Measurements from ENCODE around the gene MAP4K2.

MAP4K2 gene

GRCh38 chr11:64762277-64762673 lies 40.7 kb downstream of the MAP4K2 start:
- Histone ChIP-seq H3K9ac (ENCODE audit: low read depth, low read length) (no peak overlapping the region), H3K4me1 (ENCODE audit: control insufficient read depth, insufficient read depth, low read length) (peaks cover 25% of the 10 kb centered on the region)

GRCh38 chr11:64760759-64761420 lies 42.1 kb downstream of the MAP4K2 start:
- Histone ChIP-seq H3K27me3 (ENCODE audit: control insufficient read depth, insufficient read depth, low read length) (no peaks in the 10 kb centered on the region), H3K9ac (ENCODE audit: low read depth, low read length) (no peak overlapping the region), H3K4me2 (ENCODE audit: low read length) (no peak overlapping the region), H3K4me1 (ENCODE audit: control insufficient read depth, insufficient read depth, low read length) (peaks cover 25% of the 10 kb centered on the region), H3K9me3 (replicated peaks; ENCODE audit: low read length) (no peaks in the 10 kb centered on the region), H3K36me3 (ENCODE audit: insufficient read depth, low read length) (peaks cover 39% of the 10 kb centered on the region), H3K4me3 (ENCODE audit: low read length) (no peak overlapping the region)

More at GRCh38 chr11:64762277-64762673, 40.7 kb downstream of the MAP4K2 start:
- H3K36me3 ChIP-seq (ENCODE audit: insufficient read depth, low read length), result peaks cover 47% of the 10 kb centered on the region
- H3K4me3 ChIP-seq (ENCODE audit: low read length), result no peak overlapping the region
- no peaks in the 10 kb centered on the region for H3K9me3 ChIP-seq (replicated peaks; ENCODE audit: low read length)
- no peak overlapping the region for H3K4me2 ChIP-seq (ENCODE audit: low read length)
- H3K27me3 ChIP-seq (ENCODE audit: control insufficient read depth, insufficient read depth, low read length), result no peaks in the 10 kb centered on the region

- no peaks in the 10 kb centered on the region for H3K9me3 ChIP-seq (replicated peaks; ENCODE audit: low read length)
- H3K9ac ChIP-seq (ENCODE audit: low read depth, low read length), result no peak within 1 kb of the TSS
- peaks cover 25% of the 10 kb centered on the region for H3K4me1 ChIP-seq (ENCODE audit: control insufficient read depth, insufficient read depth, low read length)
- no peaks in the 10 kb centered on the region for H3K27me3 ChIP-seq (ENCODE audit: control insufficient read depth, insufficient read depth, low read length)
- peaks cover 34% of the 10 kb centered on the region for H3K36me3 ChIP-seq (ENCODE audit: insufficient read depth, low read length)
- H3K4me3 ChIP-seq (ENCODE audit: low read length), result no peak within 1 kb of the TSS
- H3K4me2 ChIP-seq (ENCODE audit: low read length), result no peak within 1 kb of the TSS
These were observed 43.0 kb downstream of the MAP4K2 start, which contains the start of gene PYGM for GRCh38 chr11:64759722-64760719. Gene PYGM, minus strand, starts transcription at chr11:64759974. Its CDS starts 76 bp downstream, at chr11:64759898.

GRCh38 chr11:64759131-64759721 lies 43.8 kb downstream of the MAP4K2 start:
- H3K36me3 ChIP-seq (ENCODE audit: insufficient read depth, low read length), result peaks cover 26% of the 10 kb centered on the region
- H3K4me2 ChIP-seq (ENCODE audit: low read length), result no peak overlapping the region
- H3K4me1 ChIP-seq (ENCODE audit: control insufficient read depth, insufficient read depth, low read length), result peaks cover 20% of the 10 kb centered on the region
- no peaks in the 10 kb centered on the region for H3K9me3 ChIP-seq (replicated peaks; ENCODE audit: low read length)
- no peaks in the 10 kb centered on the region for H3K27me3 ChIP-seq (ENCODE audit: control insufficient read depth, insufficient read depth, low read length)
- no peak overlapping the region for H3K4me3 ChIP-seq (ENCODE audit: low read length)
- no peak overlapping the region for H3K9ac ChIP-seq (ENCODE audit: low read depth, low read length)

- Histone ChIP-seq H3K4me1 (ENCODE audit: control insufficient read depth, insufficient read depth, low read length) (peaks cover 12% of the 10 kb centered on the region), H3K4me3 (ENCODE audit: low read length) (no peak overlapping the region), H3K9me3 (replicated peaks; ENCODE audit: low read length) (no peaks in the 10 kb centered on the region), H3K27me3 (ENCODE audit: control insufficient read depth, insufficient read depth, low read length) (no peaks in the 10 kb centered on the region), H3K4me2 (ENCODE audit: low read length) (no peak overlapping the region), H3K9ac (ENCODE audit: low read depth, low read length) (no peak overlapping the region), H3K36me3 (ENCODE audit: insufficient read depth, low read length) (peaks cover 19% of the 10 kb centered on the region)
These were observed 44.5 kb downstream of the MAP4K2 start for GRCh38 chr11:64758330-64759079.

- Histone ChIP-seq H3K9me3 (replicated peaks; ENCODE audit: low read length) (no peaks in the 10 kb centered on the region), H3K4me2 (ENCODE audit: low read length) (no peak overlapping the region), H3K4me3 (ENCODE audit: low read length) (no peak overlapping the region), H3K4me1 (ENCODE audit: control insufficient read depth, insufficient read depth, low read length) (peaks cover 5% of the 10 kb centered on the region), H3K9ac (ENCODE audit: low read depth, low read length) (no peak overlapping the region), H3K27me3 (ENCODE audit: control insufficient read depth, insufficient read depth, low read length) (no peaks in the 10 kb centered on the region), H3K36me3 (ENCODE audit: insufficient read depth, low read length) (peaks cover 11% of the 10 kb centered on the region)
These were observed 45.3 kb downstream of the MAP4K2 start for GRCh38 chr11:64757549-64758329.

- peaks cover 4% of the 10 kb centered on the region for H3K4me1 ChIP-seq (ENCODE audit: control insufficient read depth, insufficient read depth, low read length)
- H3K4me3 ChIP-seq (ENCODE audit: low read length), result no peak overlapping the region
These were observed 47.2 kb downstream of the MAP4K2 start for GRCh38 chr11:64755681-64756361.

GRCh38 chr11:64754919-64755662 lies 47.9 kb downstream of the MAP4K2 start:
- Histone ChIP-seq H3K36me3 (ENCODE audit: insufficient read depth, low read length) (no peaks in the 10 kb centered on the region), H3K9ac (ENCODE audit: low read depth, low read length) (no peak overlapping the region), H3K4me1 (ENCODE audit: control insufficient read depth, insufficient read depth, low read length) (peaks cover 2% of the 10 kb centered on the region), H3K4me3 (ENCODE audit: low read length) (no peak overlapping the region), H3K4me2 (ENCODE audit: low read length) (no peak overlapping the region), H3K27me3 (ENCODE audit: control insufficient read depth, insufficient read depth, low read length) (no peaks in the 10 kb centered on the region), H3K9me3 (replicated peaks; ENCODE audit: low read length) (no peaks in the 10 kb centered on the region)

More at GRCh38 chr11:64755681-64756361, 47.2 kb downstream of the MAP4K2 start:
- Histone ChIP-seq H3K27me3 (ENCODE audit: control insufficient read depth, insufficient read depth, low read length) (no peaks in the 10 kb centered on the region), H3K9me3 (replicated peaks; ENCODE audit: low read length) (no peaks in the 10 kb centered on the region), H3K36me3 (ENCODE audit: insufficient read depth, low read length) (peaks cover 2% of the 10 kb centered on the region), H3K4me2 (ENCODE audit: low read length) (no peak overlapping the region), H3K9ac (ENCODE audit: low read depth, low read length) (no peak overlapping the region)

- Histone ChIP-seq H3K36me3 (ENCODE audit: insufficient read depth, low read length) (no peaks in the 10 kb centered on the region), H3K4me2 (ENCODE audit: low read length) (no peak overlapping the region), H3K27me3 (ENCODE audit: control insufficient read depth, insufficient read depth, low read length) (no peaks in the 10 kb centered on the region), H3K9me3 (replicated peaks; ENCODE audit: low read length) (no peaks in the 10 kb centered on the region), H3K9ac (ENCODE audit: low read depth, low read length) (no peak overlapping the region), H3K4me1 (ENCODE audit: control insufficient read depth, insufficient read depth, low read length) (no peaks in the 10 kb centered on the region), H3K4me3 (ENCODE audit: low read length) (no peak overlapping the region)
These were observed 48.7 kb downstream of the MAP4K2 start for GRCh38 chr11:64754124-64754918.

All from skeletal muscle satellite cell (primary cell).